Activated CD4-positive, alpha-beta T cell treated with anti-CD3 and anti-CD28 coated beads, Interleukin-2, amount 10 ng/mL, durations not matched to agents 7 days and 5 days (primary cell): ENCODE results near the gene DPY19L3. TPM values are rescaled to one million over a fixed set of nuclear protein-coding genes. Genes with fewer than 3 reads are reported as not detected.
A peak's percentile ranks its signal among the peaks of the same experiment; 100 is the strongest.
"Not testable (repeated sequence)": the region's sequence is repeated elsewhere in the genome, so short reads cannot be mapped to it uniquely, and the experiment has no call there.

Experiments
- CTCF ChIA-PET: fragments of 350-600 bp; sonication (Branson Sonifier 250); formaldehyde crosslinking; loops from one replicate; lab custom pipeline; 2021; ENCODE audit warnings: antibody characterized with exemption; lab: Charles Lee
- POLR2A ChIA-PET: fragments of 350-600 bp; sonication (Branson Sonifier 250); formaldehyde crosslinking; loops from one replicate; lab custom pipeline; 2021; ENCODE audit warnings: antibody characterized with exemption; lab: Charles Lee
- DNase-seq: peaks from one replicate; pipeline ENCODE4 v3.0.0-alpha.2; 2020
- H3K27ac Mint-ChIP-seq: one replicate; pipeline ENCODE4 v1.8.0; 2021; ENCODE audit warnings: mild to moderate bottlenecking, moderate library complexity, mixed read lengths
- H3K27me3 Mint-ChIP-seq: one replicate; pipeline ENCODE4 v1.8.0; 2021; ENCODE audit warnings: mixed read lengths
- H3K36me3 Mint-ChIP-seq: one replicate; pipeline ENCODE4 v1.8.0; 2021; ENCODE audit warnings: low read depth, mixed read lengths
- H3K4me1 Mint-ChIP-seq: one replicate; pipeline ENCODE4 v1.8.0; 2021; ENCODE audit warnings: mixed read lengths
- H3K4me3 Mint-ChIP-seq: one replicate; pipeline ENCODE4 v1.8.0; 2021; ENCODE audit warnings: mild to moderate bottlenecking, moderate library complexity, mixed read lengths
- H3K9me3 Mint-ChIP-seq: one replicate; pipeline ENCODE4 v1.8.0; 2021; ENCODE audit warnings: mixed read lengths
- total RNA-seq, 2 experiments: library from RNA; stranded (reverse); gene quantifications; one replicate each; pipeline ENCODE4 v1.2.3, GENCODE V29; 2021

The DPY19L3 gene
- total RNA-seq, 2 experiments from 2014 or later: 11.2 to 13.1 TPM

- no peak overlapping the region for H3K4me3 Mint-ChIP-seq
- no peaks in the 10 kb centered on the region for H3K9me3 Mint-ChIP-seq
- H3K27me3 Mint-ChIP-seq: no peaks in the 10 kb centered on the region
- H3K36me3 Mint-ChIP-seq: no peaks in the 10 kb centered on the region
- ChIA-PET POLR2A (no interaction called here), CTCF (no interaction called here)
- peaks cover 1% of the 10 kb centered on the region for H3K4me1 Mint-ChIP-seq
- DNase-seq: no peak
- H3K27ac Mint-ChIP-seq: no peak overlapping the region
These were observed 22.0 kb downstream of the DPY19L3 start for GRCh38 chr19:32427536-32427935.

- CTCF ChIA-PET: no interaction called here
- Mint-ChIP-seq H3K9me3 (no peaks in the 10 kb centered on the region), H3K27ac (no peak overlapping the region), H3K36me3 (no peaks in the 10 kb centered on the region), H3K4me3 (no peak overlapping the region), H3K27me3 (no peaks in the 10 kb centered on the region), H3K4me1 (no peaks in the 10 kb centered on the region)
- no peak for DNase-seq
- POLR2A ChIA-PET: interaction anchor here (0.6 kb wide), 1 partner anchor 16 kb away, joined by 3 read pairs; no protein-coding TSS in a partner anchor
These were observed 31.1 kb downstream of the DPY19L3 start for GRCh38 chr19:32436692-32437091.

GRCh38 chr19:32437096-32437495, 31.5 kb downstream of the DPY19L3 start:
- ChIA-PET POLR2A (interaction anchor here (0.6 kb wide), 1 partner anchor 15 kb away, joined by 3 read pairs; no protein-coding TSS in a partner anchor), CTCF (no interaction called here)
- Mint-ChIP-seq H3K4me1 (no peaks in the 10 kb centered on the region), H3K4me3 (no peak overlapping the region), H3K9me3 (no peaks in the 10 kb centered on the region), H3K27ac (no peak overlapping the region), H3K27me3 (no peaks in the 10 kb centered on the region), H3K36me3 (no peaks in the 10 kb centered on the region)
- no peak for DNase-seq

- DNase-seq: no peak
- no peaks in the 10 kb centered on the region for H3K4me1 Mint-ChIP-seq
- no peaks in the 10 kb centered on the region for H3K27me3 Mint-ChIP-seq
- no peak overlapping the region for H3K27ac Mint-ChIP-seq
- ChIA-PET POLR2A (no interaction called here), CTCF (no interaction called here)
- H3K9me3 Mint-ChIP-seq: no peaks in the 10 kb centered on the region
- no peak overlapping the region for H3K4me3 Mint-ChIP-seq
- no peaks in the 10 kb centered on the region for H3K36me3 Mint-ChIP-seq
These were observed 33.2 kb downstream of the DPY19L3 start for GRCh38 chr19:32438751-32439150.

GRCh38 chr19:32442650-32443049, 37.1 kb downstream of the DPY19L3 start:
- Mint-ChIP-seq H3K4me1 (no peaks in the 10 kb centered on the region), H3K27me3 (no peaks in the 10 kb centered on the region), H3K9me3 (no peaks in the 10 kb centered on the region), H3K36me3 (no peaks in the 10 kb centered on the region), H3K4me3 (no peak overlapping the region), H3K27ac (no peak overlapping the region)
- POLR2A ChIA-PET: no interaction called here
- CTCF ChIA-PET: no interaction called here
- no peak for DNase-seq

GRCh38 chr19:32447534-32447933, 42.0 kb downstream of the DPY19L3 start:
- H3K4me1 Mint-ChIP-seq, H3K9me3 Mint-ChIP-seq, H3K27ac Mint-ChIP-seq, DNase-seq, POLR2A ChIA-PET, H3K27me3 Mint-ChIP-seq, H3K36me3 Mint-ChIP-seq, H3K4me3 Mint-ChIP-seq: not testable (repeated sequence)
- CTCF ChIA-PET: interaction anchor here (0.6 kb wide), 1 partner anchor 26 kb away, joined by 3 read pairs; no protein-coding TSS in a partner anchor

- no peaks in the 10 kb centered on the region for H3K9me3 Mint-ChIP-seq
- no peak for DNase-seq
- no peaks in the 10 kb centered on the region for H3K36me3 Mint-ChIP-seq
- H3K27ac Mint-ChIP-seq: no peak overlapping the region
- H3K4me3 Mint-ChIP-seq: no peak overlapping the region
- ChIA-PET CTCF (no interaction called here), POLR2A (no interaction called here)
- H3K27me3 Mint-ChIP-seq: no peaks in the 10 kb centered on the region
- H3K4me1 Mint-ChIP-seq: no peaks in the 10 kb centered on the region
These were observed 42.5 kb downstream of the DPY19L3 start for GRCh38 chr19:32448026-32448425.

- H3K4me3 Mint-ChIP-seq: no peak overlapping the region
- H3K36me3 Mint-ChIP-seq: no peaks in the 10 kb centered on the region
- CTCF ChIA-PET: no interaction called here
- H3K27ac Mint-ChIP-seq: no peak overlapping the region
- DNase-seq: no peak
- no peaks in the 10 kb centered on the region for H3K4me1 Mint-ChIP-seq
- POLR2A ChIA-PET: no interaction called here
- no peaks in the 10 kb centered on the region for H3K9me3 Mint-ChIP-seq
- no peaks in the 10 kb centered on the region for H3K27me3 Mint-ChIP-seq
These were observed 44.6 kb downstream of the DPY19L3 start for GRCh38 chr19:32450217-32450616.

GRCh38 chr19:32453736-32454135, 48.2 kb downstream of the DPY19L3 start:
- Mint-ChIP-seq H3K4me3 (no peak overlapping the region), H3K27ac (no peak overlapping the region), H3K9me3 (no peaks in the 10 kb centered on the region), H3K36me3 (no peaks in the 10 kb centered on the region), H3K27me3 (no peaks in the 10 kb centered on the region), H3K4me1 (peaks cover 6% of the 10 kb centered on the region)
- ChIA-PET CTCF (no interaction called here), POLR2A (no interaction called here)
- DNase-seq: no peak

GRCh38 chr19:32456406-32456805, 50.8 kb downstream of the DPY19L3 start:
- H3K27me3 Mint-ChIP-seq: no peaks in the 10 kb centered on the region
- no peak for DNase-seq
- POLR2A ChIA-PET: no interaction called here
- H3K36me3 Mint-ChIP-seq: no peaks in the 10 kb centered on the region
- CTCF ChIA-PET: no interaction called here
- H3K4me3 Mint-ChIP-seq: no peak overlapping the region
- H3K4me1 Mint-ChIP-seq: peaks cover 16% of the 10 kb centered on the region
- H3K9me3 Mint-ChIP-seq: no peaks in the 10 kb centered on the region
- H3K27ac Mint-ChIP-seq: no peak overlapping the region

- no peak for DNase-seq
- Mint-ChIP-seq H3K36me3 (no peaks in the 10 kb centered on the region), H3K4me3 (no peak overlapping the region), H3K9me3 (no peaks in the 10 kb centered on the region), H3K4me1 (peaks cover 16% of the 10 kb centered on the region), H3K27ac (no peak overlapping the region), H3K27me3 (no peaks in the 10 kb centered on the region)
- CTCF ChIA-PET: no interaction called here
- POLR2A ChIA-PET: no interaction called here
These were observed 52.1 kb downstream of the DPY19L3 start for GRCh38 chr19:32457571-32458158.

GRCh38 chr19:32458500-32459123, 53.0 kb downstream of the DPY19L3 start:
- POLR2A ChIA-PET: no interaction called here
- Mint-ChIP-seq H3K36me3 (no peaks in the 10 kb centered on the region), H3K4me1 (peaks cover 16% of the 10 kb centered on the region), H3K4me3 (peak overlapping the region; percentile 17), H3K27me3 (no peaks in the 10 kb centered on the region), H3K27ac (peak overlapping the region; percentile 68), H3K9me3 (no peaks in the 10 kb centered on the region)
- DNase-seq: no peak
- CTCF ChIA-PET: interaction anchor here (0.9 kb wide), 1 partner anchor 18 kb away, joined by 3 read pairs; no protein-coding TSS in a partner anchor

GRCh38 chr19:32459204-32459865, 53.8 kb downstream of the DPY19L3 start:
- H3K4me3 Mint-ChIP-seq: no peak overlapping the region
- H3K27ac Mint-ChIP-seq: peak overlapping the region; percentile 68
- H3K27me3 Mint-ChIP-seq: no peaks in the 10 kb centered on the region
- POLR2A ChIA-PET: no interaction called here
- H3K4me1 Mint-ChIP-seq: peaks cover 16% of the 10 kb centered on the region
- no peak for DNase-seq
- CTCF ChIA-PET: interaction anchor here (0.9 kb wide), 1 partner anchor 18 kb away, joined by 3 read pairs; no protein-coding TSS in a partner anchor
- H3K36me3 Mint-ChIP-seq: no peaks in the 10 kb centered on the region
- no peaks in the 10 kb centered on the region for H3K9me3 Mint-ChIP-seq
